Measurements from ENCODE around the gene PPCS. TPM values are rescaled to one million over a fixed set of nuclear protein-coding genes. Genes with fewer than 3 reads are reported as not detected.
A peak's percentile ranks its signal among the peaks of the same experiment; 100 is the strongest.

PPCS gene
- total and polyA plus RNA-seq, 4 donors: 30.4 to 61.0 (median 53.2) TPM

DNA sequence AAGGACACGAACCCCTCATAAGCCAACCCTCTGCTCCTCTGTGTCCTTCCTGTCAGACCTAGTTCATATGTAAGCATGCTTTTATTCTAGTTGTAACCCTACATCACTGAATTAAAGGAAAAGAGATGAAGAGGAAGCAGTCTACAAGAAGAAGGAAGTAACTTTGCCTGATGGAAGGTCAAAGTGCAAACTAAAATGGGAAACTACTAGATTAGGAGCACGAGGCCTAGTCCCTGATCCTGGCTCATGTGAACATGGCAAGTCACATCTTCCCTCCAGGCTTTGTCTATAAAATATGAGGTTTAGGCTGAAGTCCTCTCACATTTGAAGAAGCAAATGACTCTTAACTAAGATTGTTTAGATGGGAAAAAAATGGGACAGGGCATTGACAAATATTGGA lies 13.7 kb upstream of the PPCS start:
- H3K27ac ChIP-seq (ENCODE audit: low read depth, low read length): no peak overlapping the region
- no peaks in the 10 kb centered on the region for H3K27me3 ChIP-seq (ENCODE audit: control insufficient read depth, insufficient read depth, low read length)
- H3K4me1 ChIP-seq (ENCODE audit: control insufficient read depth, insufficient read depth, low read length): no peaks in the 10 kb centered on the region
- no peak for DNase-seq (ENCODE audit: low read depth in 4 of 6, low spot score in 6 of 6)
- H3K9me3 ChIP-seq (ENCODE audit: control insufficient read depth, insufficient read depth, low read length): no peaks in the 10 kb centered on the region
- no peaks in the 10 kb centered on the region for H3K36me3 ChIP-seq (ENCODE audit: control insufficient read depth, insufficient read depth, low read length)
- 80% methylated on average over 1 of the region's 2 CpGs for WGBS (ENCODE audit: insufficient coverage)
- no peak overlapping the region for H3K4me3 ChIP-seq (ENCODE audit: low read depth, low read length)

DNA sequence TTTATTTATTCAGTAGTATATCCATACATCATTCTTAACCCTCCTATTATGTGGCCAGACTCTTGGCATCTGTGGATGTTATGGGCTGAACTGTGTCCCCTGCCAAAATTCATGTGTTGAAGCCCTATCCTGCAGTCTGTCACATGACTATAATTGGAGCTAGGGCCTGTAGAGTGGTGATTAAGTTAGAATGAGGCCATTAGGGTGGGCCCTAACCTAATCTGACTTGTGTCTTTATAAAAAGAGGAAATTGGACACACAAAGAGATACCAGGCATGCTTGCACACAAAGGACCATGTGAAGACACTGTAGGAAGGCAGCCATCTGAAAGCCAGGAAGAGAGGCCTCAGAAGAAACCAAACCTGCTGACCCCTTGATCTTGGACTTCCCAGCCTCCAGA lies 7.1 kb upstream of the PPCS start:
- Histone ChIP-seq H3K4me1 (ENCODE audit: control insufficient read depth, insufficient read depth, low read length) (no peaks in the 10 kb centered on the region), H3K36me3 (ENCODE audit: control insufficient read depth, insufficient read depth, low read length) (no peaks in the 10 kb centered on the region), H3K9me3 (ENCODE audit: control insufficient read depth, insufficient read depth, low read length) (no peaks in the 10 kb centered on the region), H3K27ac (ENCODE audit: low read depth, low read length) (no peak overlapping the region), H3K27me3 (ENCODE audit: control insufficient read depth, insufficient read depth, low read length) (no peaks in the 10 kb centered on the region), H3K4me3 (ENCODE audit: low read depth, low read length) (no peak overlapping the region)
- DNase-seq (ENCODE audit: low read depth in 4 of 6, low spot score in 6 of 6): no peak

DNA sequence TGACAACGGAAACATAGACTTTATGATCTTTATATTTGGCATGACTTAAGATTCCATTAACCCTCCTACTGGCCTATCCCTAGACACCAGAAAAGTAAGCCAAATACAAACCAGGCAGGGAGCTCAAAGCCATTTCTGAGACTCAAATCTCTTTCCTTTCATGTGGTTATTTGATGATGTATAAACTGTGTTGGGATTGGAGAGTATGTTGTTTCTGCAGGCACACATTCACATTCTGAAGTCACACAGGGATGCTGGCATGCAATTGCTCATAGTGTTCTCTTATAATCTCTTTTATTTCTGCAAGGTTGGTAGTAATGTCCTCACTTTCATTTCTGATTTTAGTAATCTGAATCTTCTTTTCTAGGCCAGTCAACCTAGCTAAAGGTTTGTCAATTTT lies 6.3 kb upstream of the PPCS start:
- Histone ChIP-seq H3K27ac (ENCODE audit: low read depth, low read length) (no peak overlapping the region), H3K4me3 (ENCODE audit: low read depth, low read length) (no peak overlapping the region), H3K9me3 (ENCODE audit: control insufficient read depth, insufficient read depth, low read length) (no peaks in the 10 kb centered on the region), H3K36me3 (ENCODE audit: control insufficient read depth, insufficient read depth, low read length) (no peaks in the 10 kb centered on the region), H3K4me1 (ENCODE audit: control insufficient read depth, insufficient read depth, low read length) (peaks cover under 1% of the 10 kb centered on the region), H3K27me3 (ENCODE audit: control insufficient read depth, insufficient read depth, low read length) (no peaks in the 10 kb centered on the region)
- WGBS (ENCODE audit: insufficient coverage): 88% methylated on average over 1 of the region's 1 CpG
- DNase-seq (ENCODE audit: low read depth in 4 of 6, low spot score in 6 of 6): peak in 1 of 6 donors; percentile 22

DNA sequence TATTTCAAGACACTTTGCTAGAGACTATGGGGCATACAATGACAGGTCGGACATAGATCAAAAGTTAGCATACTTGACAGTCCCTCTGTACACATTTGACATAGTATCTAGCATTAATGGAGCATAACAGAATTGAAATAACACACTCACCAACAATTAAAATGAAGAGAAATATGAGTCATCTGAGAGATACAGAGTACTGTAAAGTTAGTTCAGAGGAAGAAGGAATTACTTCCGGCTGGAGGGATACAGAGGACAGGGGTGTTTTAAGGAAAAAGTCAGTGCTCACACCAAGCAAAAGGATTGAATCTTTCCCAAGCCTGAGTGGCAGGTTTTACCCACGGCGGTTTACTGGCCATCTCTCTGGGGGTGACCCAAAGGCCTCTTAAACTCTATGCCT lies 3.0 kb upstream of the PPCS start:
- H3K4me3 ChIP-seq (ENCODE audit: low read depth, low read length): no peak overlapping the region
- no peak for DNase-seq (ENCODE audit: low read depth in 4 of 6, low spot score in 6 of 6)
- WGBS (ENCODE audit: insufficient coverage): 87% methylated on average over 3 of the region's 4 CpGs
- H3K9me3 ChIP-seq (ENCODE audit: control insufficient read depth, insufficient read depth, low read length): no peaks in the 10 kb centered on the region
- peaks cover 20% of the 10 kb centered on the region for H3K4me1 ChIP-seq (ENCODE audit: control insufficient read depth, insufficient read depth, low read length)
- no peak overlapping the region for H3K27ac ChIP-seq (ENCODE audit: low read depth, low read length)
- H3K27me3 ChIP-seq (ENCODE audit: control insufficient read depth, insufficient read depth, low read length): no peaks in the 10 kb centered on the region
- no peaks in the 10 kb centered on the region for H3K36me3 ChIP-seq (ENCODE audit: control insufficient read depth, insufficient read depth, low read length)

DNA sequence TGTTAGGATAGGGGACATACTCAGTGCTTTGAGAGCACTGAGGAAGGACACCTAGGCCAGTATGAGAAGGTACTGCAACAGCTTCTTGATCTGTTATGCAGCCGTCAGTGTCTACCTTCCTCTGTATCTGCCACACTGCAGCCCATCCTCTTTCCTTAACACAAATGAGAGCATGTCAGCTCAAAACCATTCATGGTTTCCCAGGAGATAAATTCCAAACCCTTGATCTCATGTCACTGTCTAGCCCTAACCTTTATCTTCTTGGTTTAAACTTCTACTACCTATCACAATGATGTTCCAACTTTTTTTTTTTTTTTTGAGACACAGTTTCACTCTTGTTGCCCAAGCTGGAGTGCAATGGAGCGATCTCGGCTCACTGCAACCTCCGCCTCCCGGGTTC lies 1.9 kb upstream of the PPCS start:
- DNase-seq (ENCODE audit: low read depth in 4 of 6, low spot score in 6 of 6): no peak
- Histone ChIP-seq H3K4me3 (ENCODE audit: low read depth, low read length) (no peak overlapping the region), H3K4me1 (ENCODE audit: control insufficient read depth, insufficient read depth, low read length) (peaks cover 20% of the 10 kb centered on the region), H3K27ac (ENCODE audit: low read depth, low read length) (no peak overlapping the region), H3K27me3 (ENCODE audit: control insufficient read depth, insufficient read depth, low read length) (no peaks in the 10 kb centered on the region), H3K36me3 (ENCODE audit: control insufficient read depth, insufficient read depth, low read length) (peaks cover 3% of the 10 kb centered on the region), H3K9me3 (ENCODE audit: control insufficient read depth, insufficient read depth, low read length) (no peaks in the 10 kb centered on the region)
- 95% methylated on average over 2 of the region's 5 CpGs for WGBS (ENCODE audit: insufficient coverage)

DNA sequence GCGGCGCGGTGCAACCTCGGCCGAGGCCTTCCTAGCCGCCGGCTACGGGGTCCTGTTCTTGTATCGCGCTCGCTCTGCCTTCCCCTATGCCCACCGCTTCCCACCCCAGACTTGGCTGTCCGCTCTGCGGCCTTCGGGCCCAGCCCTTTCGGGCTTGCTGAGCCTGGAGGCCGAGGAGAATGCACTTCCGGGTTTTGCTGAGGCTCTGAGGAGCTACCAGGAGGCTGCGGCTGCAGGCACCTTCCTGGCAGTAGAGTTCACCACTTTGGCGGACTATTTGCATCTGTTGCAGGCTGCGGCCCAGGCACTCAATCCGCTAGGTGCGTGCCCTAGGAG lies 379 bp downstream of the PPCS start:
- Histone ChIP-seq H3K4me3 (ENCODE audit: low read depth, low read length) (peak overlapping the region; percentile 84), H3K4me1 (ENCODE audit: control insufficient read depth, insufficient read depth, low read length) (peaks cover 20% of the 10 kb centered on the region), H3K27me3 (ENCODE audit: control insufficient read depth, insufficient read depth, low read length) (no peaks in the 10 kb centered on the region), H3K36me3 (ENCODE audit: control insufficient read depth, insufficient read depth, low read length) (peaks cover 3% of the 10 kb centered on the region), H3K27ac (ENCODE audit: low read depth, low read length) (peak overlapping the region; percentile 90), H3K9me3 (ENCODE audit: control insufficient read depth, insufficient read depth, low read length) (no peaks in the 10 kb centered on the region)
- WGBS (ENCODE audit: insufficient coverage): 3% methylated on average over 23 of the region's 23 CpGs
- peak in 2 of 6 donors; percentile 2 to 37 for DNase-seq (ENCODE audit: low read depth in 4 of 6, low spot score in 6 of 6)

DNA sequence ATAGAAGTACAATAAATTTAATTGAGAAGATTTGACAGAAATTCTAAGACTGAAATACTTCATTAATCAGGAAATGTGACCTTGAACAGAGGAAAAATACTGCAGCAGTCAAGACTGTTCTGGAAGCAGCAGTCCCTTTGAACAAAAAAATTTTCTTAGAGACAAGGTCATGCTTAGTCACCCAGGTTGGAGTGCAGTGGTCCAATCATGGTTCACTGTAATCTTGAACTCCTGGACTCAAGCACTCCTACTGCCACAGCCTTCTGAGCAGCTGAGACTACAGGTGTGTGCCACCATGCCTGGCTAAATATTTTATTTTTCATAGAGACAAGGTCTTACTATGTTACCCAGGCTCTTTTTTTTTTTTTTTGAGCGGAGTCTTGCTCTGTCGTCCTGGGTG lies 4.9 kb downstream of the PPCS start:
- no peak for DNase-seq (ENCODE audit: low read depth in 4 of 6, low spot score in 6 of 6)
- peaks cover 3% of the 10 kb centered on the region for H3K36me3 ChIP-seq (ENCODE audit: control insufficient read depth, insufficient read depth, low read length)
- H3K27ac ChIP-seq (ENCODE audit: low read depth, low read length): no peak overlapping the region
- no peaks in the 10 kb centered on the region for H3K27me3 ChIP-seq (ENCODE audit: control insufficient read depth, insufficient read depth, low read length)
- WGBS (ENCODE audit: insufficient coverage): no CpG with 5 or more reads among the region's 2 CpGs
- H3K4me3 ChIP-seq (ENCODE audit: low read depth, low read length): no peak overlapping the region
- H3K4me1 ChIP-seq (ENCODE audit: control insufficient read depth, insufficient read depth, low read length): peaks cover 17% of the 10 kb centered on the region
- H3K9me3 ChIP-seq (ENCODE audit: control insufficient read depth, insufficient read depth, low read length): no peaks in the 10 kb centered on the region

DNA sequence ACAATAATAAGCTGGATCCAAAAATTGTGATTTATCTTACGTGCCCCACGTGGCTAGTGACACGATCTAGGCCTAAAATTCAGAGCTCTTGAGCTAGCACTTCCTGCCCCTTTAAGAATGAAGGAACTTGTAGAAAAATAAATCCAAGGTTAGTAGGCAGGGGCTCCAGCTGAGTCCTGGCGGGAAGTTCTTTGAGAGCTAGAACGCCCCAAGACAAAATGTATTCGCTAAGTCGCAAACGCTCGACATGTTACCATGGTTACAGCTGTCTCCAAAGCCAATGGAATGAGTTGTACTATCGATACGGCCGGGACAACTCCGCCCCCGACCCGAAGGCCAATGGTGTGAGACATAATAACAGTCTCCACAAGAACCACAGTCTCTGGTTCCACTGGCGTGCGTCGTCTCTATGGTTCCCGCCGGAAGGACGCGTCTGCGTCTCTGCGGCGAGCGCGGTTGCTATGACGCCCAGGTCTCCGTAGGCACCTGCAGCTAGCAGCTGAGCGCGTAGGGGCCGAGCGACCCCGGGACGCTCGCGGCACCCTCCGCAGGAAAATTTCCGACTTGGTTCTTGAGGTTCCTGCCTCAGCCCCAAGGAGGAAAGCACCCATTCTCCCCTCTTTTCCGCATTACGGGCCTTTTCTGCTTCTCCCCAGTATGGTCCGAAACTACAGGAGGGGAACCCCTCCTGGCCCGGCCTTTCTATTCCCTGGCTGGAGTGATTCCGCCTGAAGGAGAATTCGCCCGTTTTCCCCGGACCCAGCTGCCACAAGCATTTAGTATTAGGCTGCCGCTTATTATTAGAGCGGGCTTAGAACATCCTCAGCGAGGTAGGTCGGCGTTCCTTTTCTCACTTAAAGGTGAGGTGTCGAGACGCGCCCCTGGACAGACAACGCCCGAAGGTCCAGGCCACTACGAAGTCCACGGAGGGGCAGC lies 6.8 kb downstream of the PPCS start, which contains the start of gene CCDC30:
Gene CCDC30 (plus strand): TSS at position 459 of the 936 bp plus-strand sequence. CDS start 17,266 bp downstream, outside the sequence.
- no peaks in the 10 kb centered on the region for H3K9me3 ChIP-seq (ENCODE audit: control insufficient read depth, insufficient read depth, low read length)
- H3K27ac ChIP-seq (ENCODE audit: low read depth, low read length): peak within 1 kb of the TSS; percentile 84

DNA sequence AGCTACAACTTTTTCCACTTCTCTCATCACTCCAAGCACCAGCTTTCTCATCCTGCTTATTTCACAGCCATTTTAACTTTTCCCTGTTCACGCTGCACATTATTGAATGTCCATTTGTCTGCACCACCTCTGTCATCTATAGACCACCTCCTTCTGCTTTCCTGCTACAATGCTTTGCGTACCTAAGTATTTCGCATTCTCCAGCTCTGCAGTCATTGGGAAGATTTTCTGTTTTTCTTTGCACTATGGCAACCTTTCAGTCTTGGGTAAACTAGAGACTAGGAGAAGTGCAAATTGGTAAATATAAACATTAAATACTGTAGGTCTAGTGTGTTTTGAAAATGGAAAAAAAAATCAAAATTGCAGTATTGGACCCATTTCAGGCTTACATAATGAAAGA lies 7.6 kb downstream of the PPCS start:
- peaks cover 3% of the 10 kb centered on the region for H3K36me3 ChIP-seq (ENCODE audit: control insufficient read depth, insufficient read depth, low read length)
- peaks cover 7% of the 10 kb centered on the region for H3K4me1 ChIP-seq (ENCODE audit: control insufficient read depth, insufficient read depth, low read length)
- 54% methylated on average over 1 of the region's 3 CpGs for WGBS (ENCODE audit: insufficient coverage)
- no peaks in the 10 kb centered on the region for H3K9me3 ChIP-seq (ENCODE audit: control insufficient read depth, insufficient read depth, low read length)
- H3K27ac ChIP-seq (ENCODE audit: low read depth, low read length): no peak overlapping the region
- peak in 1 of 6 donors; percentile 33 for DNase-seq (ENCODE audit: low read depth in 4 of 6, low spot score in 6 of 6)
- H3K27me3 ChIP-seq (ENCODE audit: control insufficient read depth, insufficient read depth, low read length): no peaks in the 10 kb centered on the region
- peak overlapping the region; percentile 80 for H3K4me3 ChIP-seq (ENCODE audit: low read depth, low read length)

More for the DNA sequence above, 6.8 kb downstream of the PPCS start, which contains the start of gene CCDC30:
- Histone ChIP-seq H3K4me3 (ENCODE audit: low read depth, low read length) (peak within 1 kb of the TSS; percentile 80), H3K27me3 (ENCODE audit: control insufficient read depth, insufficient read depth, low read length) (no peaks in the 10 kb centered on the region), H3K36me3 (ENCODE audit: control insufficient read depth, insufficient read depth, low read length) (peaks cover 3% of the 10 kb centered on the region), H3K4me1 (ENCODE audit: control insufficient read depth, insufficient read depth, low read length) (peaks cover 7% of the 10 kb centered on the region)
- peak; percentile 94 to 100 (median 98) for DNase-seq (ENCODE audit: low read depth in 4 of 6, low spot score in 6 of 6)
- WGBS (ENCODE audit: insufficient coverage): under 1% methylated on average over 58 of the region's 59 CpGs

DNA sequence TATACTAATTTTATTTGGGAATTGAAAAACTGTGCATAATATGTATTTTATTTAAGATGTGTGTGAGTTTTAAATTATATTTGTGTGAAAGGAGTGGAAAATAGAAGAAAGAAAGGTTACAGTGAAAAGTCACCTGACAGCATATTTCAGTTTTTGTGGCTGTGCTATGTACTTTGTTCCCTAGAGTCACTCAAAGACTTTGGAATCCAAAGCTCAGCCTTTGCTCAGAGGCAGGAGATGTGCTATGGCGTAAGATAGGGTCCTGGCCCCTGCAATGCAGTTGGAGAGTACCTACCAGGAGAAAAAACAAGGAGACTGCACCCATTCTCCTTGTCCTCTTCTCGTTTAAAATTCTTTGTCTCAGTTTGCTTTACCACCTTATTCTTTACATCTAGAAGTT lies 9.7 kb downstream of the PPCS start:
- WGBS (ENCODE audit: insufficient coverage): 100% methylated on average over 1 of the region's 2 CpGs
- Histone ChIP-seq H3K4me3 (ENCODE audit: low read depth, low read length) (no peak overlapping the region), H3K36me3 (ENCODE audit: control insufficient read depth, insufficient read depth, low read length) (no peaks in the 10 kb centered on the region), H3K27ac (ENCODE audit: low read depth, low read length) (no peak overlapping the region), H3K4me1 (ENCODE audit: control insufficient read depth, insufficient read depth, low read length) (peaks cover 7% of the 10 kb centered on the region), H3K27me3 (ENCODE audit: control insufficient read depth, insufficient read depth, low read length) (no peaks in the 10 kb centered on the region), H3K9me3 (ENCODE audit: control insufficient read depth, insufficient read depth, low read length) (no peaks in the 10 kb centered on the region)
- DNase-seq (ENCODE audit: low read depth in 4 of 6, low spot score in 6 of 6): no peak
